WI38 (cell line): ENCODE results near the gene ZC3HAV1.
"Not testable (repeated sequence)": the region's sequence is repeated elsewhere in the genome, so short reads cannot be mapped to it uniquely, and the experiment has no call there.

Source experiments
- H3K4me3 ChIP-seq: 2 replicates; pipeline ENCODE4 v1.5.1; 2011; ENCODE audit warnings: low read depth, mild to moderate bottlenecking, control low read depth, low read length
- TF ChIP-seq, protein P1 (sequence below): IDR thresholded peaks from 2 replicates; pipeline ENCODE4 v1.5.1; 2012; ENCODE audit warnings: low read depth, mild to moderate bottlenecking, control low read depth, low read length

The ZC3HAV1 gene

DNA sequence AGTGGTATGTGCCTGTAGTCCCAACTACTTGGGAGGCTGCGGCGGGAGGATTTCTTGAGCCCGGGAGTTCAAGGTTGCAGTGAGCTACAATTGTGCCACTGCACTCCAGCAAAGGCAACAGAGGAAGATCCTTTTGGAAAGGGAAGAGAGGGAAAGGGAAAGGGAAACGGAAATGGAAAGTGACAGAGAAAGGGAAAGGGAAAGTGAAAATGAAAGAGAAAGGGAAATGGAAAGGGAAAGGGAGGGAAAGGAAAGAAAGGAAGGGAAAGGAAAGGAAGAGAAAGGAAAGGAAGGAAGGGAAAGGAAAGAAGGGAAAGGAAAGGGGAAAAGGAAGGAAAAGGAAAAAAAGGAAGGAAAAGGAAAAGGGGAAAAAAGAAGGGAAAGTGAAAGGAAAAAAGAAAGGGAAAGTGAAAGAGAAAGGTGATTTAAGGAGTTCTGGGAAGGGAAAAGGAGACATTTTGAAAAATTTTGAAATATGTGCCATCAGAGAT lies 2.3 kb upstream of the ZC3HAV1 start:
- TF ChIP-seq, protein P1, sequence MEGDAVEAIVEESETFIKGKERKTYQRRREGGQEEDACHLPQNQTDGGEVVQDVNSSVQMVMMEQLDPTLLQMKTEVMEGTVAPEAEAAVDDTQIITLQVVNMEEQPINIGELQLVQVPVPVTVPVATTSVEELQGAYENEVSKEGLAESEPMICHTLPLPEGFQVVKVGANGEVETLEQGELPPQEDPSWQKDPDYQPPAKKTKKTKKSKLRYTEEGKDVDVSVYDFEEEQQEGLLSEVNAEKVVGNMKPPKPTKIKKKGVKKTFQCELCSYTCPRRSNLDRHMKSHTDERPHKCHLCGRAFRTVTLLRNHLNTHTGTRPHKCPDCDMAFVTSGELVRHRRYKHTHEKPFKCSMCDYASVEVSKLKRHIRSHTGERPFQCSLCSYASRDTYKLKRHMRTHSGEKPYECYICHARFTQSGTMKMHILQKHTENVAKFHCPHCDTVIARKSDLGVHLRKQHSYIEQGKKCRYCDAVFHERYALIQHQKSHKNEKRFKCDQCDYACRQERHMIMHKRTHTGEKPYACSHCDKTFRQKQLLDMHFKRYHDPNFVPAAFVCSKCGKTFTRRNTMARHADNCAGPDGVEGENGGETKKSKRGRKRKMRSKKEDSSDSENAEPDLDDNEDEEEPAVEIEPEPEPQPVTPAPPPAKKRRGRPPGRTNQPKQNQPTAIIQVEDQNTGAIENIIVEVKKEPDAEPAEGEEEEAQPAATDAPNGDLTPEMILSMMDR, result no peak
- H3K4me3 ChIP-seq, result no peak overlapping the region

DNA sequence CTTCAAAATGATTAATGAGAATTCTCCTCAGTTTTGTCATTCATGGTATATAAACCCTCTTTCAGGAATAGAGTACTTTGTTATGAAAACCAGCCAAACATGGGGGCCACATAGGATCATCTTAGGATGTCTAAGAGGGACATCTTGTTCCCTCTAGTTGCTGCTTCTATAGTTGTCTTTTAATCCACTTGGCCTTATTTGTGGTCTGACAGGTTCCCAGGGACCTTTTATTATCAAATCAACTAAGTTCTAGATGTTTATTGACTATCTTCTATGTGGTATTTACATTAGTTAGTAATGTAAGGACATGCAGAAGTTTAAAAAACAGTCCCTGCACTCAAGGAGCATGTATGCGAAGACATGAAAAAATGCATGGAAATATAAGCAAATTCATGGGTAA lies 1.6 kb upstream of the ZC3HAV1 start:
- no peak overlapping the region for H3K4me3 ChIP-seq
- TF ChIP-seq, protein P1, result no peak

DNA sequence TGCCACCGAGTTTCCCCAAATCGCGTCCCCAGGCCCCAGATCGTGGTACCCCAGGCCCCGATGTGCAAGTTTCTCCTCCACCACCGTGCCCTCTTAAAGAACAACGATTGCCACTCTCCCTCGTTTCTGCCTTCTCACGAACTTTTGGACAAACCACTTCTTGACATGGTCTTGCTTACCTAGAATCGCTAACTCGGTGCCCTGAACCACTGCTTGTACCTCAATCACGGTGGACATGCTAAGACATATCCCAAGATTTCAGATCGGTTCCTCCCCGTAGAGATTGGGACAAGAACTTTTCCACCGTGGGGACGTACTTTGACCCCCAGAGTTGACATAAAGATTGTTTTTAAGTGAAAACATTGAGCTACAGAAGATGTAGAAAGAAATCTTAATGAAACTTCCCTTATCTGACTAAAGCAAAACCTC lies 477 bp upstream of the ZC3HAV1 start:
- H3K4me3 ChIP-seq, result peak overlapping the region; percentile 94
- TF ChIP-seq, protein P1, result no peak

DNA sequence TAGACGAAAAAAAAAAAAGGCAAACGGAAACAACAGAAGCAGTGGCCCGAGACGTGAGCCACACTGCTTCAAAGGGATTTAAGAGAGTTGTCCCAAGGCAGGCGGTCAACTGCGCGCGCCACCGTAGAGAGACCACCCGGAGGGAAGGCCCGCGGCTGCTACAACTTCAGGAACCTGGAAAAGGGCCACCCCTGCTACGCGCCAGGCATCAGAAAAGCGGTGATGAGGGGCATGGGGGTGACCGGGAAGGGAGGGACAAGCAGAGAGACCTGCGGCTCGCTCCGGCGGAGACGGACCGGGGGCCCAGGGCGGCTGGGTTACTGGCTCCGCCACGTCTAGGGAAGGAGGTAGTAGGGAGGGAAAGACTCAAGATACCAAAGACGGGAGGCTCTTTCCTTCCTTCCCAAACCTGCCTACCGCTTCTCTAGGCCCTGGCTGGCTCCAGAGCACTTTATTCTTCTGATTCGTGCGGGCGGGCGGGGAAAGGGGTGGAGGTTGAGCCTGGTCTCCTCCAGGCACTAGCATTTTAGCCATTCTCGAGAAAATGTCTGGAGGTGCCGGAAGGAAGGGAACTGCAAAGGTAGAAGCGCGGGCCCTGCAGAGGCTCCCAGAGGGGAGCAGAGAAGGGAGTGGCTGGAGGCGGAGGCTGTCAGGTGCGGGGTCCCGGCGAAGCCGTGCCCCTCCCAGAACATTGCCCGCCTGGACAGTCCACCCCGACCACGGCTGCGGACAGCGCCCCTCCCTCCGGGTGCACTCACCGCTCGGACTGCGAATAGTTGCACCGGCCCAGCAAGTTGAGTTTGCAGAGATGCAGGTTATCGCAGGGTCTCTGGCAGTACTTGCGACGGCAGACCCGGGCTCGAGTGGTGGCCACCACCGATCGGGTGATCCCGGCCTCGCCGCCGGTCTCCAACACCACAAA lies 993 bp downstream of the ZC3HAV1 start:
- peak overlapping the region; percentile 94 for H3K4me3 ChIP-seq

DNA sequence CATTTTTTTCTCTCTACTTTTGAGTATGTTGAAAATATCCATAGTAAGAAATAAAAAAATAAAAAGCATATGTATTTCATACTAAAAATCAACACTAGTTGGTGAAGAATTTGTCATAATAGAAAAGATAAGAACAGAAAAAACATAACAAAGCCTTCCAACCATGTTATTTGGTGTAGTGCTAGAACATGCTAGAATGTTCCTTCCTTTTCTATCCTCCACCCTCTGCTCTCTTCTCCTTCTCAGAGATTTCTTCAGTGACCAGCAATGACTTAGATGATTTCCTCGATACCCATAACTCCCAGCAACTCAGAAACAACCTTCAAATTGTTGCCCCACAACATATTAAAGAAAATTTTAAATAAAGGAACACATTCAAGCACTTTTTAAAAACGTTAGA lies 2.6 kb downstream of the ZC3HAV1 start:
- TF ChIP-seq, protein P1, result no peak
- H3K4me3 ChIP-seq, result no peak overlapping the region

More for the DNA sequence above, 993 bp downstream of the ZC3HAV1 start:
- TF ChIP-seq, protein P1, result 0 out of 2 replicates have a peak, but pooled peaks have one; percentile 5

DNA sequence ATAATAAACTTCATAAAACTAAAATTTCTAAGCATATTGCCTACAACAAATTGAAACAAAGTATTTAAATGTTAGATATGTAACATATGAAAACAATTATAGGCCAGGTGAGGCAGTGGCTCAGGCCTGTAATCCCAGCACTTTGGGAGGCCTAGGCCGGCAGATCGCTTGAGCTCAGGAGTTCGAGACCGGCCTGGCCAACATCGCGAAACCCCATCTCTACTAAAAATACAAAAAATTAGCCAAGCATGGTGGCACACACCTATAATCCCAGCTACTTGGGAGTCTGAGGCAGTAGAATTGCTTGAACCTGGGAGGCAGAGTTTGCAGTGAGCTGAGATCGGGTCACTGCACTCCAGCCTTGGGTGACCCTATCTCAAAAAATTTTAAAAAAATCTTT lies 3.3 kb downstream of the ZC3HAV1 start:
- not testable (repeated sequence) for H3K4me3 ChIP-seq

DNA sequence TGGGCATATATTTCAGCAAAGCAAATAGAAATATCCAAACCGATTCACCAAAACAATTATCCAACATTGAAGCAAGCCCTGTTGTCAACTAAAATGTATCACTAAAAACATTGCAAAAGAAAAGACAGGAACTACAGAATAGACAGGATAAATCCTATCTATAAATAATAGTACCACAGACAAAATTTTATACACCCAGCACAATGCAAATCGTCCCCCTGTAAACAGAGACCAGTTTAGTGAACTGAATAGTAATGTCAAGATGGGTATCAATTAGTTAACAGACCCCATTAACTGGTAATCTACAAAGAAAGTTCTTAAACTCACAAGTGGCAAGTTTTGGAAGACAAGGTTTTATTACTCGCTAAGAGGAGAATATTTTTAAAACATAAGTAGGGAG lies 4.0 kb downstream of the ZC3HAV1 start:
- no peak overlapping the region for H3K4me3 ChIP-seq
- TF ChIP-seq, protein P1, result no peak
